Raji (cell line): ENCODE data around the gene CEP72.
"Not testable (repeated sequence)": the region's sequence is repeated elsewhere in the genome, so short reads cannot be mapped to it uniquely, and the experiment has no call there.

Source experiments
- POLR2A ChIP-seq: IDR thresholded peaks from 2 replicates; pipeline ENCODE4 v1.6.1; 2011; ENCODE audit warnings: low read depth, low read length, control low read depth; ENCODE audit not compliant: insufficient read depth

The CEP72 gene

DNA sequence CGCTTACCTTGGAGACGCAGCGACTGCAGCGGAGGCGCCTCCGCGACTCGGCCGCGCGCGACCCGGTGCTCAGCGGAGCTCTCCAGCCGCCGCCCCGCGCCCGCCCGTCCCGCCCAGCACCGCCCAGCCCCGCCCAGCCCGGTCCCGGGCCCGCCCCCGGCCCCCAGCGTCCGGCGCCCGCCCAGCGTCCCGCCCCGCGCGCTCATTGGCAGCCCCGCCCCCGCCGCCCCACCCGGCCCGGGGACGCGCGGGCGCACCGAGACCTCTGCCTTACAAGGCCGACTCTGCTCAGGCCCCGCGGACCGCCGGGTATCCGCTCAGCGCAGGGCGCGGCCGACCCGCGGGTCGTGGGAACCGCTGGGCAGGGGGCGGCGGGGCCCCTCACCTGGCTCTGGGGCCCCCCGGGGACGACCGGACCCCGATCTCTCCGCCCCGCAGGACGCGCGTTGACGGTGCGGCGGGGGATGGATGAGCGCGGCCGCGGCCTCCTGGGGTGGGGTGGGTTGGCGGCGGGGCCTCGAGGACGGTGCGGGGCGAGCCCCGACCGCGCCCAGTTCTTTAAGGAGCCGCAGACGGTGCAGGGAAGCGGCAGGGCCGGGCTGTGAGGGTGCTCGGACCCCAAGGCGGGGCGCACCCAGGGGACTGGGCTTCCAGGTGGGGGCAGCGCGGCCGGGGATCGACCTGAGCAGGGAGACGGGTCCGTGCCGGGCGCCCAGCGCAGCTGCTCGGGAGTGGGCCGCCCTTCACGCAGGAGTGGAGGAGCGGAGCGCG, 81.3 kb downstream of the CEP72 start, which contains the start of gene TPPP:
TSS of gene TPPP (minus strand) at position 82 of the 771 bp plus-strand sequence. CDS start 15,292 bp downstream, outside the sequence.
- TF ChIP-seq POLR2A = not testable (repeated sequence)
